ENCODE results near the gene GDPD5.

The GDPD5 gene

GRCh38 chr11:75472081-75472732 lies 53.5 kb downstream of the GDPD5 start:
- no peaks in the 10 kb centered on the region for H3K27me3 ChIP-seq (ENCODE audit: insufficient read depth, insufficient read length)
- H3K36me3 ChIP-seq (ENCODE audit: insufficient read depth, insufficient read length, low read length) = peaks cover 50% of the 10 kb centered on the region
- no peak overlapping the region for H3K9ac ChIP-seq (ENCODE audit: insufficient read length, low read depth)
- H3K4me3 ChIP-seq (ENCODE audit: insufficient read length, low read depth) = no peak overlapping the region
- DNase-seq (ENCODE audit: low read depth, low spot score) = no peak
- no peaks in the 10 kb centered on the region for H3K9me3 ChIP-seq (ENCODE audit: insufficient read depth, low read length)
- peaks cover 26% of the 10 kb centered on the region for H3K4me1 ChIP-seq (ENCODE audit: insufficient read depth, insufficient read length)
- TF ChIP-seq SUZ12 (IDR thresholded peaks at IDR 0.05; ENCODE audit: extremely low read depth, insufficient read depth, insufficient read length) = no peak

GRCh38 chr11:75471176-75471973 lies 54.4 kb downstream of the GDPD5 start:
- DNase-seq (ENCODE audit: low read depth, low spot score) = no peak
- H3K4me3 ChIP-seq (ENCODE audit: insufficient read length, low read depth) = no peak overlapping the region
- H3K4me1 ChIP-seq (ENCODE audit: insufficient read depth, insufficient read length) = peaks cover 28% of the 10 kb centered on the region
- TF ChIP-seq YY1 (IDR thresholded peaks at IDR 0.05; ENCODE audit: insufficient read depth, insufficient read length) = no peak
- TF ChIP-seq ZNF274 (IDR thresholded peaks at IDR 0.05; ENCODE audit: low read depth, low read length) = no peak
- no peak for TF ChIP-seq SUZ12 (IDR thresholded peaks at IDR 0.05; ENCODE audit: extremely low read depth, insufficient read depth, insufficient read length)
- H3K36me3 ChIP-seq (ENCODE audit: insufficient read depth, insufficient read length, low read length) = peaks cover 51% of the 10 kb centered on the region
- no peaks in the 10 kb centered on the region for H3K9me3 ChIP-seq (ENCODE audit: insufficient read depth, low read length)
- no peak overlapping the region for H3K9ac ChIP-seq (ENCODE audit: insufficient read length, low read depth)
- no peaks in the 10 kb centered on the region for H3K27me3 ChIP-seq (ENCODE audit: insufficient read depth, insufficient read length)

DNA sequence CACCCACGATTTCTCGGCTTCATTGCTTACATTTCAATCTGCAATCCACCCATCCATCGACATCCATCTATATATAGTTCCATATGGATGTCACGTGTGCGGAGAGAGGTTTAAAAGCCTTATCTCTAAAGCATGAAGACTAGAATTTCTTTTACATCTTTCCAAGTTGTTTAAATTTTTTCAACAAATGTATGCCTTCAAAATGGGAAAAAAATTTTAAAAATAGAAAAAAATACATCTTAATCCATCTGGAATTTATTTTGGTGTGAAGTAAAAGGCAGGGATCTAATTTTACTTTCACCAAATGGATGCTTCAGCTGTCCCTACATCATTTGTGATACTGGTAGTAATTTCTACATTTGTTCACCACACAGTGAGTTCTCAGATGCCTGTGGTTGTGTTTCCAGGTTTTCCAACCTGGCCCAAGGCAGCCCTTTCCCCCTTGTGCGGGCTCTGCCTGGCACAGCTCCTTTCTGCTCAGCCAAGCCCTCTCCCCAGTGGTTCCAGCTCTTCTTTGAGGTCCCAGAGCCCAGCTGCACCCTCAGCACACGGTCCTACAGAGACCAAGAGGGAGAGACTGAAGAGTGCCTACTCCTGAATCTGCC lies 55.2 kb downstream of the GDPD5 start:
- peaks cover 44% of the 10 kb centered on the region for H3K36me3 ChIP-seq (ENCODE audit: insufficient read depth, insufficient read length, low read length)
- H3K4me3 ChIP-seq (ENCODE audit: insufficient read length, low read depth) = no peak overlapping the region
- H3K27me3 ChIP-seq (ENCODE audit: insufficient read depth, insufficient read length) = no peaks in the 10 kb centered on the region
- H3K9me3 ChIP-seq (ENCODE audit: insufficient read depth, low read length) = no peaks in the 10 kb centered on the region
- TF ChIP-seq ZNF274 (IDR thresholded peaks at IDR 0.05; ENCODE audit: low read depth, low read length) (no peak), SUZ12 (IDR thresholded peaks at IDR 0.05; ENCODE audit: extremely low read depth, insufficient read depth, insufficient read length) (no peak), YY1 (IDR thresholded peaks at IDR 0.05; ENCODE audit: insufficient read depth, insufficient read length) (no peak)
- DNase-seq (ENCODE audit: low read depth, low spot score) = no peak
- H3K9ac ChIP-seq (ENCODE audit: insufficient read length, low read depth) = no peak overlapping the region
- H3K4me1 ChIP-seq (ENCODE audit: insufficient read depth, insufficient read length) = peaks cover 27% of the 10 kb centered on the region

- no peak for DNase-seq (ENCODE audit: low read depth, low spot score)
- TF ChIP-seq YY1 (IDR thresholded peaks at IDR 0.05; ENCODE audit: insufficient read depth, insufficient read length) (no peak), ZNF274 (IDR thresholded peaks at IDR 0.05; ENCODE audit: low read depth, low read length) (no peak), SUZ12 (IDR thresholded peaks at IDR 0.05; ENCODE audit: extremely low read depth, insufficient read depth, insufficient read length) (no peak)
Observed at GRCh38 chr11:75469785-75470405, 55.8 kb downstream of the GDPD5 start.

GRCh38 chr11:75468534-75469340 lies 57.0 kb downstream of the GDPD5 start:
- H3K4me3 ChIP-seq (ENCODE audit: insufficient read length, low read depth) = no peak overlapping the region
- peaks cover 42% of the 10 kb centered on the region for H3K36me3 ChIP-seq (ENCODE audit: insufficient read depth, insufficient read length, low read length)
- no peaks in the 10 kb centered on the region for H3K27me3 ChIP-seq (ENCODE audit: insufficient read depth, insufficient read length)
- no peak for DNase-seq (ENCODE audit: low read depth, low spot score)
- TF ChIP-seq YY1 (IDR thresholded peaks at IDR 0.05; ENCODE audit: insufficient read depth, insufficient read length) (no peak), ZNF274 (IDR thresholded peaks at IDR 0.05; ENCODE audit: low read depth, low read length) (no peak), SUZ12 (IDR thresholded peaks at IDR 0.05; ENCODE audit: extremely low read depth, insufficient read depth, insufficient read length) (no peak)
- H3K9me3 ChIP-seq (ENCODE audit: insufficient read depth, low read length) = no peaks in the 10 kb centered on the region
- peaks cover 23% of the 10 kb centered on the region for H3K4me1 ChIP-seq (ENCODE audit: insufficient read depth, insufficient read length)
- no peak overlapping the region for H3K9ac ChIP-seq (ENCODE audit: insufficient read length, low read depth)

More at GRCh38 chr11:75469785-75470405, 55.8 kb downstream of the GDPD5 start:
- Histone ChIP-seq H3K9ac (ENCODE audit: insufficient read length, low read depth) (no peak overlapping the region), H3K4me1 (ENCODE audit: insufficient read depth, insufficient read length) (peaks cover 25% of the 10 kb centered on the region), H3K9me3 (ENCODE audit: insufficient read depth, low read length) (no peaks in the 10 kb centered on the region), H3K4me3 (ENCODE audit: insufficient read length, low read depth) (no peak overlapping the region), H3K36me3 (ENCODE audit: insufficient read depth, insufficient read length, low read length) (peaks cover 41% of the 10 kb centered on the region), H3K27me3 (ENCODE audit: insufficient read depth, insufficient read length) (no peaks in the 10 kb centered on the region)

DNA sequence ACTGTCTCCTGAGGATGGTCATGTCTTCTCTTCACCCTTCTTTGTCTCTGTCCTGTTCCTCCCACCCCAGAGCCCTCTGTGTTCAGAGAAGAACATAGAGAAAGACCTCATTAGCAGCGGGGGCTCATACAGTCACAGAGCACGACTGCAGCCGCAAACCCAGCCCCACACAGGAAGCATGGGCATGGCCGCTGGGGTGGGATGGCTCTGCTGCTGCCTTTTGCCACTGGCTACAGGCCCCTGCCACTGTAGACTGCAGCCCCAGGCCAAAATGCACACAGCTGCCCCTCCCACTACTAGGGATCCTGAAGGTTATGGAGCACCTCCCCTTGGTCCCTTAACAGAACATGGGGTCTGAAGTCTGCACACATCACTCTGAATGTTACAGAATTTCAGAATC lies 57.9 kb downstream of the GDPD5 start:
- Histone ChIP-seq H3K4me1 (ENCODE audit: insufficient read depth, insufficient read length) (peaks cover 32% of the 10 kb centered on the region), H3K36me3 (ENCODE audit: insufficient read depth, insufficient read length, low read length) (peaks cover 39% of the 10 kb centered on the region), H3K4me3 (ENCODE audit: insufficient read length, low read depth) (no peak overlapping the region), H3K9ac (ENCODE audit: insufficient read length, low read depth) (peak overlapping the region; percentile 0), H3K9me3 (ENCODE audit: insufficient read depth, low read length) (no peaks in the 10 kb centered on the region), H3K27me3 (ENCODE audit: insufficient read depth, insufficient read length) (no peaks in the 10 kb centered on the region)
- TF ChIP-seq ZNF274 (IDR thresholded peaks at IDR 0.05; ENCODE audit: low read depth, low read length) (no peak), SUZ12 (IDR thresholded peaks at IDR 0.05; ENCODE audit: extremely low read depth, insufficient read depth, insufficient read length) (no peak), YY1 (IDR thresholded peaks at IDR 0.05; ENCODE audit: insufficient read depth, insufficient read length) (no peak)
- no peak for DNase-seq (ENCODE audit: low read depth, low spot score)

All from NT2/D1 (cell line).